H1 (cell line): ENCODE data around the gene POLR2H. TPM values are rescaled to one million over a fixed set of nuclear protein-coding genes. Genes with fewer than 3 reads are reported as not detected.

ENCODE experiments used
- ATF3 ChIP-seq: IDR thresholded peaks from 2 replicates; pipeline ENCODE4 v1.6.1; 2011; ENCODE audit warnings: low read depth, mild to moderate bottlenecking, low read length; ENCODE audit not compliant: insufficient read depth
- CBX5 ChIP-seq: fragments of 300-800, 300-1000 bp; sonication (generic); IDR thresholded peaks from 2 replicates; pipeline ENCODE4 v1.7.1; 2016; ENCODE audit warnings: antibody characterized with exemption, low read length, low read depth
- CHD2 ChIP-seq: IDR thresholded peaks from 2 replicates; pipeline ENCODE4 v1.6.1; 2012; ENCODE audit warnings: low read length, improper control_type of control experiment
- GTF2F1 ChIP-seq: IDR thresholded peaks from 2 replicates; pipeline ENCODE4 v1.6.1; 2012; ENCODE audit warnings: low read depth, low read length, improper control_type of control experiment, borderline replicate concordance
- HDAC2 ChIP-seq, 2 experiments: fragments of 300-600 bp in 1 of 2; sonication (generic) in 1 of 2; IDR thresholded peaks; 2 replicates each; pipeline ENCODE4 v1.6.1; 2011 to 2012; ENCODE audit warnings: low read depth in 2 of 2, low read length in 2 of 2, mild to moderate bottlenecking in 2 of 2, moderate library complexity in 2 of 2, borderline replicate concordance in 1 of 2, inconsistent platforms in 1 of 2
- HDAC6 ChIP-seq: IDR thresholded peaks from one replicate; pipeline ENCODE4 v1.7.1; 2012; ENCODE audit warnings: low read depth, mild to moderate bottlenecking, inconsistent platforms, low read length, moderate library complexity
- JUN ChIP-seq: IDR thresholded peaks from 2 replicates; pipeline ENCODE4 v1.6.1; 2011; ENCODE audit warnings: low read depth, mild to moderate bottlenecking, improper control_type of control experiment, low read length
- KDM1A ChIP-seq: fragments of 200-600, 300-600 bp; sonication (generic); IDR thresholded peaks from 2 replicates; pipeline ENCODE4 v1.7.1; 2016; ENCODE audit warnings: mild to moderate bottlenecking, low read length, borderline replicate concordance
- KDM5A ChIP-seq: fragments of 200-600 bp; IDR thresholded peaks from 2 replicates; pipeline ENCODE4 v1.7.1; 2012; ENCODE audit warnings: mild to moderate bottlenecking, low read length, inconsistent platforms, mixed read lengths
- MAX ChIP-seq: IDR thresholded peaks from 2 replicates; pipeline ENCODE4 v1.6.1; 2012; ENCODE audit warnings: inconsistent platforms
- PHF8 ChIP-seq: fragments of 200-600 bp; sonication (generic); conservative IDR thresholded peaks from 2 replicates; pipeline ENCODE4 v1.7.1; 2012; ENCODE audit warnings: low read depth, mild to moderate bottlenecking, inconsistent platforms, low read length, moderate library complexity
- RAD21 ChIP-seq, 2 experiments: IDR thresholded peaks in 1 of 2; conservative IDR thresholded peaks in 1 of 2; 2 replicates each; pipeline ENCODE4 v1.6.1; 2011; ENCODE audit warnings: low read depth in 2 of 2, low read length in 2 of 2, improper control_type of control experiment in 1 of 2, inconsistent platforms in 1 of 2, mild to moderate bottlenecking in 1 of 2, moderate library complexity in 1 of 2
- RXRA ChIP-seq: IDR thresholded peaks from 2 replicates; pipeline ENCODE4 v1.6.1; 2011; ENCODE audit warnings: low read depth, mild to moderate bottlenecking, low read length, moderate library complexity; ENCODE audit not compliant: insufficient read depth
- SAP30 ChIP-seq: fragments of 300-600 bp; sonication (generic); IDR thresholded peaks from 2 replicates; pipeline ENCODE4 v1.7.1; 2012; ENCODE audit warnings: low read length, moderate library complexity, mild to moderate bottlenecking, inconsistent platforms; ENCODE audit not compliant: insufficient read depth, insufficient replicate concordance
- SRF ChIP-seq: IDR thresholded peaks from 2 replicates; pipeline ENCODE4 v1.6.1; 2011; ENCODE audit warnings: mild to moderate bottlenecking, low read depth, low read length, moderate library complexity
- TAF7 ChIP-seq: optimal IDR thresholded peaks from 2 replicates; pipeline ENCODE3; 2011; ENCODE audit warnings: low read depth, mild to moderate bottlenecking, inconsistent platforms, low read length, moderate library complexity, borderline replicate concordance
- TBP ChIP-seq: IDR thresholded peaks from 2 replicates; pipeline ENCODE4 v1.6.1; 2011; ENCODE audit warnings: low read depth, low read length, improper control_type of control experiment
- TCF12 ChIP-seq: IDR thresholded peaks from 2 replicates; pipeline ENCODE4 v1.6.1; 2011; ENCODE audit warnings: low read depth, mild to moderate bottlenecking, low read length
- TEAD4 ChIP-seq: IDR thresholded peaks from 2 replicates; pipeline ENCODE4 v1.6.1; 2012; ENCODE audit warnings: low read depth, low read length, inconsistent platforms, mixed read lengths
- USF2 ChIP-seq: IDR thresholded peaks from 2 replicates; pipeline ENCODE4 v1.6.1; 2011; ENCODE audit warnings: low read length, improper control_type of control experiment
- ZNF274 ChIP-seq: IDR thresholded peaks from 2 replicates; pipeline ENCODE4 v1.7.0; 2012; ENCODE audit warnings: low read length, borderline replicate concordance; ENCODE audit errors: extremely low read depth
- polyA plus RNA-seq, 7 experiments: library from polyadenylated mRNA; depleted of rRNA in 3 of 7; stranded (reverse) in 5 of 7; unstranded in 2 of 7; fragments of >200 nt in 5 of 7; fragments of 200-250 nt in 2 of 7; gene quantifications; 1 replicate in 5 of 7; 2 replicates in 1 of 7; 4 replicates in 1 of 7; pipeline versions ENCODE4 v1.2.1 to v1.2.3, GENCODE V29; 2011 to 2013; ENCODE audit warnings: missing spikeins in 2 of 7, mixed read lengths in 2 of 7
- total RNA-seq: library from RNA; stranded (reverse); fragmentation: NEBNext Ultra II Directional; extraction: Animal tissue kit (Norgen Biotek cat#: 25700); gene quantifications from 2 replicates; pipeline ENCODE4 v1.2.1, GENCODE V29; 2021

POLR2H gene
- total and polyA plus RNA-seq, 2 of the 8 experiments (the other 6 are each of a cell fraction or from before 2014, with no cell fraction given): 113 to 335 TPM

GRCh38 chr3:184381261-184382224 is 20.0 kb downstream of the POLR2H start (continued):
- TF ChIP-seq SRF: no peak
- no peak for TF ChIP-seq CHD2
- TF ChIP-seq TBP: no peak
- no peak for TF ChIP-seq RXRA
- no peak for TF ChIP-seq HDAC2 (IDR thresholded peaks at IDR 0.05; ENCODE audit: borderline replicate concordance in 1 of 2, low read depth in 2 of 2, low read length in 2 of 2)
- no peak for TF ChIP-seq ATF3
- TF ChIP-seq SAP30: no peak
- no peak for TF ChIP-seq JUN
- peak; percentile 84 for TF ChIP-seq KDM1A
- TF ChIP-seq ZNF274: no peak
- TF ChIP-seq KDM5A: no peak
- no peak for TF ChIP-seq TAF7
- TF ChIP-seq MAX: peak; percentile 85
- no peak for TF ChIP-seq CBX5
- TF ChIP-seq GTF2F1: no peak
- no peak for TF ChIP-seq TEAD4
- no peak for TF ChIP-seq HDAC6
- TF ChIP-seq PHF8: no peak
- TF ChIP-seq RAD21 (IDR thresholded peaks at IDR 0.05 in 1 of 2, conservative IDR thresholded peaks at IDR 0.05 in 1 of 2; ENCODE audit: low read depth in 2 of 2, low read length in 2 of 2): no peak
- TF ChIP-seq USF2: no peak
- TF ChIP-seq TCF12: no peak
